Measurements from ENCODE around the gene IER5L. TPM values are rescaled to one million over a fixed set of nuclear protein-coding genes. Genes with fewer than 3 reads are reported as not detected.
A peak's percentile ranks its signal among the peaks of the same experiment; 100 is the strongest.

IER5L gene
- total RNA-seq, 1 donor from 2014 or later: 4.6 TPM

GRCh38 chr9:129145841-129146292 lies 32.2 kb downstream of the IER5L start:
- intact Hi-C loops (cut with DNase I): no loop called here
- peak; percentile 76 for DNase-seq (ENCODE audit: missing footprints)
- ATAC-seq: peak; percentile 12

- intact Hi-C loops (cut with DNase I): no loop called here
- ATAC-seq: no peak
- peak; percentile 64 for DNase-seq (ENCODE audit: missing footprints)
Measured at GRCh38 chr9:129145316-129145715, 32.7 kb downstream of the IER5L start.

DNA sequence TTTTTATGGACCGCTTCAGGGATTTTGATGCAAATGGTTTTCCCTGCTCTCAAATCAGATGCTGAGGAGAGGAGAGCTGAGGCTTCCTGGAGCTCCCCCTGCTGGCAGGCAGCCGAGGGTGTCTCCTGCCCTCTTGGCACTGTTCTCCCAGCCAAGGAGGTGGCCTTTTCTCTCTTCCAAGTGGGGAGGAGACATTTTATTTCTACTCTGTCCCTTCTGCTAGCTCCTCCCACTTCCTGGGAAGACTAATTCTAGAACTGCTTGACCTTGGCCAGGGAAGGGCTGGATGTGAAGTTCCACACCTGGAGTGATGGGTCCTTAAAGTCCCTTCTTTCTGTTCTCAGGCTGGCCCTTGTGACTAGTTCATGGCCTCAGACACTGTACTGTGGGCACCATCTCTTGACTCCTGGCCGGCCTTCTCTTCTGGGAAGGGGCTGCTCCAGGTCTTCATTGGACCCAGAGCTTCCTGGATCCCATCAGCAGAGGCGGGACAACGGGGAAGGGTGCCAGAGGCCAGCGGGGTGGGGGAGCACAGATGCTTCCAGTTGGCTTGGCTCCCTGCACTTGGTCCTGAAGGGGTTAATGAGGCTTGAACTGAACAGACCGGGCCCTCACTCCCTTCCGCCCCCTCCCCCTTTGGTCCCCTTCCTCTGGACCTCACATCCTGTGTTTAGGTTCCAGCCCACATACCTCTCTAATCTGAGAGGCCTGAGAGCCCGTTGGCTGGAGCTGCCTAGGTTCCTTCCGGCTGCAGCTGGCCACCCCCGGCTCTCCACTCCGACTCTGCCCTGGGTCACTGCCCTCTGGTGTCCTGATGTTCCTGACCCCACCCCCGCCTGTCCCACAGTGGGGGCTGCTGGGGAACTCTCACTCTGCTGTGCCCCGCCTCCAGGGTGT lies 34.8 kb downstream of the IER5L start:
- intact Hi-C loops (cut with DNase I): loop anchor here (1.0 kb wide), 1 partner anchor 26 kb away; no protein-coding TSS in a partner anchor
- peak; percentile 89 for DNase-seq (ENCODE audit: missing footprints)
- ATAC-seq: peak; percentile 24

- intact Hi-C loops (cut with DNase I): no loop called here
- DNase-seq (ENCODE audit: missing footprints): peak; percentile 47
- no peak for ATAC-seq
Measured at GRCh38 chr9:129142138-129142935, 35.7 kb downstream of the IER5L start.

DNA sequence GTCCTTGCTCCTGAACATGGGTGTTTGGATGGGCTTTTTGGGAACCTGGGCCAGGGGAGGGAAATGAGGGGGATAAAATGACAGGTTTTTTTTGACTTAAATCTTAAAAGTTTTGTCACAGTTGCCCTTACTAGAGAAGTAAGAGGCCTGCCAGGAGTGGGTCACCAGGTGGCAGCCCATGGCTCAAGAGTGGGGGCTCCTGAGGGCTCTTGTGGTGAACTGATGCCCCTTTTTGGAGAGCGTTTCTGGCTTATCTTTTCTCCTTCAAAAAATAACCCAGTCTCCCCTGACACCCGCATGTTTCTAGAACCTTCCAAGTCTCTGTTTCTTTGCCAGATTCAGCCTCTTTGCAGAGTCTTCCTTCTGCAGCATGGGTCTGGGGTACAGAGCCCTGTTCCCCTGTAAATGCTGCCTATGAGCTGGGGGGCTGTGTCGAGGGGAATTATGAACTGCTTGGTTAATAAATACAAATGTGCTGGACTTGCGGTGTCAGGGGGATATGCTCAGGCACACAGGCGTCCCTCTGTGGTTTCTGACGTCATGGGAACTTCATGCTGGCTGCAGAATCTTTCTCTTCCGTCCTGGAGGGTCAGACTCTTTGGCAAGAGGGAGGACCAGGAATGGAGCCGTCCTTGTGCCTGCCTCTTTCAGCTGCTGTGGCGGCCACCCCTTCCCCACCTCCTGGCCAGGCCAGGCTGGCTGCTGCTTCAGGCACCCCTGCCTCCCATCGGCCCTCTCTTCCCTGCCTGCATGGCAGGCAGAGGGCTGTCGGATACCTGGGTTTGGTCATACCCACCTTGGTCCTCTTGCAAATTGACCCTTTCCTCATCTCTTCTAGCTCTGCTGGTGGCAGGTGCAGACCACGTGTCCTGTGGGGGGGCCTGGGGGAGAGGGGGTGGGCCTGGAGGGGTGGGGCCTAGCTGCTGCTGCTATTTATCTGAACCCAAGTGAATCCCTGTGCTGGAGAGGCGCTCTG lies 36.7 kb downstream of the IER5L start:
- peak; percentile 25 for ATAC-seq
- DNase-seq (ENCODE audit: missing footprints): peak; percentile 68
- intact Hi-C loops (cut with DNase I): loop anchor here (2.0 kb wide), 1 partner anchor 341 kb away; no protein-coding TSS in a partner anchor

DNA sequence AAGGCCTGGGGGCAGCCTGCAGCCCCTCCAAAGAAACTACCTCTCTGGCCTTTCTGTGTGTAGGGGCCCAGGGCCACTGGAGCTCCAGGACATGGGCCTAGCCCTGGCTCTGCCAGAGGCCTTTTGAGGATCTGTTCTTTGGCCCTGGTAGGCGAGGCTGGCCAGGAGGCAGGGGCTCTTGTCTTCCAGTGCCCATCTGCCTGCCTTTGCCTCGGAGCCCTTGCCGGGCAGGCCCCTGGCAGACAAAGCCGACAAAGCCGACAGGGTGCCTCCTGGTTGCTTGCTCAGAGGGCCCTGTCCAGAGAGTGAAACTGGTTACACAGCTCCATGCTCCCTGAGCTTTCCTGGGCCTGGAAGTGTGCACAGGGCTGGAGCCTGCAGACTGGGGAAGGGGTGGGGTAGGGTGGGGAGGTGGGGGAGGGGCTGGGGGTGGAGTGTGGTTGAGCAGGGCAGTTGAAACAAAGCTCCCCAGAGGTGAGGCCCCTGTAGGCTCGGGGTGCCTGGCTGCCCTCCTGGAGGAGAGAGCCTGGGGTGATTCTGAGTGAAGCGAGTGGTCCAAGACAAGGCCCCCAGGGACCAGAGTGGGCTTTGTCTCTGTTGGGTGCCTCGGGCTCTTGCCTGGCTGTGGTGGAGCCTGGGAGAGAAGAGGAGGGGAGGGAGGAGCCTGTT lies 37.5 kb downstream of the IER5L start:
- ATAC-seq (peak; percentile 15), DNase-seq (ENCODE audit: missing footprints) (peak; percentile 62)
- intact Hi-C loops (cut with DNase I): loop anchor here (1.0 to 2.0 kb wide), 2 partner anchors 34 to 342 kb away; no protein-coding TSS in a partner anchor

DNA sequence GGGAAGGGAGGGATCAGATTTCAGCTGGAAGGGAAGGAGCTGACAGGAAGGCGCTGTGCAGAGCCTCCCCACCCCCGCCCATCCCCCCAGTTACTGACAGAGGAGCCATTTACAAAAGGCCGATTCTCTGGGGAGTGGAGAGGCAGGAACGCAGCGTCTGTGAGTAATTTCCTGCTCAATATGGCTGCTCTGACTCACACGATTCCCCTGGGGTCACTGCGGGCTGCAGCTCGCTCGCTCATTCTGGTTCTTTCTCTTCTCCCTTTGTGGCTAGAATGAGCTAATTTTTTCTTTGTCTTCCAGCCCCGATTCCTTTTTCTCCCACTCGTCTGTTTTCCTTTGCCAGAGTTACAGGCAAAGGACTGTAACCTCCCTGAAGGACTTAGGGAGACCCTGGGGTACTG lies 38.1 kb downstream of the IER5L start:
- ATAC-seq: peak; percentile 84
- intact Hi-C loops (cut with DNase I): loop anchor here (1.0 to 5.0 kb wide), 6 partner anchors 34 to 487 kb away; partner anchors contain the start of gene NTMT1
- DNase-seq (ENCODE audit: missing footprints): peak; percentile 93

GRCh38 chr9:129139233-129139992 lies 38.6 kb downstream of the IER5L start:
- peak; percentile 66 for ATAC-seq
- peak; percentile 76 for DNase-seq (ENCODE audit: missing footprints)
- intact Hi-C loops (cut with DNase I): loop anchor here (1.0 to 5.0 kb wide), 4 partner anchors 274 to 488 kb away; partner anchors contain the start of gene NTMT1

DNA sequence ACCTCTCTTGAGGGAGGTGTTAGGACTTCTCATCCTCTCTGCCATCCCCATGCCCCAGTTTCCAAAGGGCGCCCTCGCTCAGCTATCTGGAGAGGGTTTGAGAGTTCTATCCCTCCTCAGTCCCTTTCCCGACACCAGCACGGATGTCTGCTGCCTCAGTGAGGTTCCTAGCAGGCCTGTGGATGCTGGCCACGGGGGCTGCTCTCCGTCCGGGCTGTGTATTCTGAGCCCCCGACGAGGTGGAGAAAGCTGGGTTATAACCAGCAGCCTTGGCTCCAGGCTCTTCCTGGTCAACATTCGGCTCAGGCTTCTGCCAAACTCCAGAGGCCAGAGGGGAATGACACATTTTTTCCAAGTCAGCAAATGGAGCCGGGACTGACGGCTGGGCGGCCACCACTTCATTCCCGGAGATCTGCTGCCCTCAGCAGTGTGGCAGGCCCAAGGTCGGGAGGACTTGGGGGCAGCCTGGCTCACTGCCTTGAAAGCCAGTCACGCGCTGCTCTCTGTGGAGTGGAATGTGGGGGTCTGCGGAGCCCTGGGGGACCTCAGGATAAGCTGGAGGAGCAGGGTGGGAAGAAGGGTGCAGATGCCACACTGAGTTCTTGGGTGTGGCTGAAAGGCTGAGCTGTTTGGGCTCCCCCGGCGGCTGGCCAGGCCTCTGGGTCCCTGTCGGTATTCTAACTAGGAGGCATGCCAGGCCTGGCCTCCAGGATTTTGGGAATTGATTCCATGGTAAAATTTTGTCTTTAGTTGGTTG lies 39.4 kb downstream of the IER5L start:
- intact Hi-C loops (cut with DNase I): loop anchor here (1.0 to 5.0 kb wide), 4 partner anchors 275 to 489 kb away; partner anchors contain the start of gene NTMT1
- peak; percentile 10 for ATAC-seq
- peak; percentile 67 for DNase-seq (ENCODE audit: missing footprints)

GRCh38 chr9:129138144-129138462 lies 40.0 kb downstream of the IER5L start:
- intact Hi-C loops (cut with DNase I): loop anchor here (2.0 to 5.0 kb wide), 2 partner anchors 359 to 489 kb away; partner anchors contain the start of gene NTMT1
- DNase-seq (ENCODE audit: missing footprints) (peak; percentile 55), ATAC-seq (no peak)

- ATAC-seq (no peak), DNase-seq (ENCODE audit: missing footprints) (peak; percentile 14)
- intact Hi-C loops (cut with DNase I): loop anchor here (2.0 to 5.0 kb wide), 2 partner anchors 359 to 490 kb away; partner anchors contain the start of gene NTMT1
Measured at GRCh38 chr9:129137292-129138143, 40.5 kb downstream of the IER5L start.

DNA sequence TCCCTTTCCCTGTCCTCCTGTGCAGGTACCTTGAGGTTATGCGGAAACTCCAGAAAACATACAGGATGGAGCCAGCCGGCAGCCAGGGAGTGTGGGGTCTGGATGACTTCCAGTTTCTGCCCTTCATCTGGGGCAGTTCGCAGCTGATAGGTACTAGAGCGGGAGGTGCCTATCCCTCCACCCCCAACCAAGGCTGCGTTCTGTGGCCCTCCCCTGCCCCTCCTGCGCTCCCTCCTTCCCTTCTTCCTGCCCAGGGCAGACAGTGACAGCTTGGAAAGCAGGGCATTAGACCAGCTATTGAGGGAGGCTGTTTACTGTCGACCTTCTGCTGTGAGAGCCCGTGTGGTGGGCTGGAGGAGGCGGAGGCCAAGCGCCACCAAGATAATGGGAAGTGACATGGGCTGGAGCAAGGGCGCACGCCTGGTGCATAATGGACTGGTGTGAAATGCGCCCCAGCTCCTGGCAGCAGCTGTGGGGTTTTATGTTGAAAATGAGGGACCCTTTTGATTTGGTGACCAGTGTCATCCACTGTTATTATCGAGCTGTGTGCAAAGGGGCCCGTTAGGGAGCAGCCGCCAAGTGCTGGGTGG lies 41.5 kb downstream of the IER5L start:
- no peak for ATAC-seq
- intact Hi-C loops (cut with DNase I): loop anchor here (5.0 kb wide), 1 partner anchor 491 kb away; the partner anchor contains the start of gene NTMT1
- peak; percentile 65 for DNase-seq (ENCODE audit: missing footprints)

- peak; percentile 9 for DNase-seq (ENCODE audit: missing footprints)
- ATAC-seq: no peak
- intact Hi-C loops (cut with DNase I): loop anchor here (5.0 kb wide), 1 partner anchor 492 kb away; the partner anchor contains the start of gene NTMT1
Measured at GRCh38 chr9:129135476-129135875, 42.6 kb downstream of the IER5L start.

GRCh38 chr9:129133082-129133481 lies 45.0 kb downstream of the IER5L start:
- ATAC-seq: no peak
- intact Hi-C loops (cut with DNase I): loop anchor here (5.0 kb wide), 1 partner anchor 649 kb away; no protein-coding TSS in a partner anchor
- DNase-seq (ENCODE audit: missing footprints): peak; percentile 17
